Upper lobe of left lung (tissue), 4 donors: ENCODE measurements around the gene SPATA12.

ENCODE experiments used
- CTCF ChIP-seq, 6 experiments: fragments of 450-650 bp in 4 of 6; fragments of 200-600 bp in 2 of 6; sonication (generic) in 2 of 6; IDR thresholded peaks; one replicate each; pipeline ENCODE4 v1.5.1; 2016 to 2019; ENCODE audit warnings: antibody characterized with exemption in 6 of 6
- POLR2A ChIP-seq, 4 donors: fragments of 450-650 bp; IDR thresholded peaks; one replicate each; pipeline ENCODE4 v1.5.1; 2016 to 2017; ENCODE audit warnings: antibody characterized with exemption in 4 of 4, mild to moderate bottlenecking in 2 of 4

GRCh38 chr3:57017459-57017845 is 43.0 kb upstream of the SPATA12 start:
- TF ChIP-seq CTCF (IDR thresholded peaks at IDR 0.05) (no peak), POLR2A (IDR thresholded peaks at IDR 0.05) (no peak)
